ENCODE results near the gene TP53I11.

GRCh38 chr11:44917741-44918140, 32.9 kb downstream of the TP53I11 start:
- TF ChIP-seq CTCF (IDR thresholded peaks at IDR 0.05) (no peak), EZH2 (IDR thresholded peaks at IDR 0.05) (no peak), EZH2phosphoT487 (IDR thresholded peaks at IDR 0.05) (no peak)

Measured in neural progenitor cell (in vitro differentiated cells).